Measurements from ENCODE around the gene DIPK1B. TPM values are rescaled to one million over a fixed set of nuclear protein-coding genes. Genes with fewer than 3 reads are reported as not detected.

The DIPK1B gene
- total and polyA plus RNA-seq, 7 experiments from 2014 or later = 0.11 to 1.6 (median 0.46) TPM; not detected in 2

DNA sequence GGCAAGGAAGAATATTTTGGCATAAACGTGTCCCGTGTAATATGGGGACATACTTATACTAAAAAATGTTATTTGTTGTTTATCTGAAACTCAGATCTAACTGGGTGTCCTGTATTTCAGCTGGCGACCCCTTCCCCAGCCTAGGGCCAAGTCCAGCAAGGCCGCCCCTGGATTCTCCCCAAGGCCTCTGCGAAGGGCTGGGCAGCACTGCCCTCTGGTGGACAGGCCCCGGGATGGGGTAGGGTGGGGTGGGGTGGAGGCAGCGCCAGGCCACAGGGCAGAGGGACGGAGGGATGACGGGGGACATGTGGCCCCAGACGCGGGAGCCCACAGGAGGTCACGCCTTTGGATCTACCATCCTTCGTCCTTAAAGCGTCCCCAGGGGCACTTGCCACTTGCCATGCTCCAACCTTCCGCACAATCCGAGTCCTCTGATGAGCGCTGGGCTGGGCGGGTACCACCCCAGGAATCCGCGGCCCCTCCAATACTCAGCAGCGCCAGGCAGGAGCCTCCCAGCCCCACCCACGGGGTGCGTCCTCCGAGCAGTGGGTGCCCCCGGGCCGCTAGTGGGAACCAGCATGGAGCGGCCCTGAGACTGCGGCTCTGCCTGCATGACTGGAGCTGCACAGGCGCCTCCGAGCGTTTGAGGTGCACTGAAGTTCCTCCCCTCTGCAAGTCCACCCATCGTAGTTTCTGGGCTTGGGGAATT, 18.1 kb upstream of the DIPK1B start:
- ChIA-PET CTCF (no interaction called here), POLR2A (interaction anchor here (0.5 kb wide), 1 partner anchor 554 kb away, joined by 4 read pairs; no protein-coding TSS in a partner anchor)
- Histone ChIP-seq H3K36me3 (ENCODE audit: control insufficient read depth in 2 of 3, insufficient read depth in 3 of 3, low read length in 3 of 3) (no peaks in the 10 kb centered on the region), H3K27me3 (ENCODE audit: control insufficient read depth in 2 of 2, insufficient read depth in 2 of 2, low read length in 2 of 2) (no peaks in the 10 kb centered on the region), H3K4me1 (ENCODE audit: control insufficient read depth in 2 of 2, insufficient read depth in 2 of 2, low read length in 2 of 2) (no peaks in the 10 kb centered on the region), H3K9me3 (ENCODE audit: control insufficient read depth in 2 of 3, low read length in 3 of 3) (no peaks in the 10 kb centered on the region), H3K27ac (ENCODE audit: low read depth, low read length) (no peak overlapping the region), H3K4me3 (ENCODE audit: low read length) (no peak overlapping the region)
- H3K27ac Mint-ChIP-seq = no peak overlapping the region
- H3K27me3 Mint-ChIP-seq = peaks cover 0 to 9% (median 5%) of the 10 kb centered on the region in 5 donors
- ATAC-seq (peak; percentile 70), DNase-seq (peak in 1 of 9 donors; percentile 53)
- no peaks in the 10 kb centered on the region for H3K9me3 Mint-ChIP-seq
- peaks cover 0 to 8% (median 0%) of the 10 kb centered on the region in 7 donors for H3K4me1 Mint-ChIP-seq
- H3K36me3 Mint-ChIP-seq = no peaks in the 10 kb centered on the region
- intact Hi-C loops (cut with micrococcal nuclease) = loop anchor here in 1 of 2 donors (1.0 kb wide), 1 partner anchor 209 kb away; no protein-coding TSS in a partner anchor
- H3K4me3 Mint-ChIP-seq = no peak overlapping the region

DNA sequence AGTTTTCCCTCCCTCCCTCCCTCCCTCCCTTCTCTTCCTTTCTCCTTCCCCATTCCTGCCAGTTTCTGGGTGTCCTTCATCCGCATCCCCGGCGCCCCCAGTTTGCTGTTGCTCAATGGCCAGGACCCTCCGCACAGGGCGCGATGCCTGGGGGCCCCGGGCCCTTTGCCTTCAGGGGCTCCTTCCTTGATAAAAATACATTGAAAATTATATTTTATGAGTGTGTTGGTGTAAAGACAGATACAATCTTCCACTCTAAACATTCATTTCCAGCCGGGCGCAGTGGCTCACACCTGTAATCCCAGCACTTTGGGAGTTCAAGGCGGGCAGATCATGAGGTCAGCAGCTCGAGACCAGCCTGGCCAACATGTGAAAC, 17.5 kb upstream of the DIPK1B start:
- CTCF ChIA-PET = no interaction called here
- H3K36me3 ChIP-seq (ENCODE audit: control insufficient read depth in 2 of 3, insufficient read depth in 3 of 3, low read length in 3 of 3) = no peaks in the 10 kb centered on the region
- no peak for ATAC-seq
- no peaks in the 10 kb centered on the region for H3K36me3 Mint-ChIP-seq
- no peaks in the 10 kb centered on the region for H3K9me3 ChIP-seq (ENCODE audit: control insufficient read depth in 2 of 3, low read length in 3 of 3)
- POLR2A ChIA-PET = no interaction called here
- DNase-seq = no peak
- H3K27ac Mint-ChIP-seq = no peak overlapping the region
- intact Hi-C loops (cut with micrococcal nuclease) = loop anchor here in 1 of 2 donors (1.0 kb wide), 1 partner anchor 210 kb away; no protein-coding TSS in a partner anchor
- H3K9me3 Mint-ChIP-seq = no peaks in the 10 kb centered on the region
- no peak overlapping the region for H3K4me3 ChIP-seq (ENCODE audit: low read length)
- peaks cover 0 to 9% (median 5%) of the 10 kb centered on the region in 5 donors for H3K27me3 Mint-ChIP-seq
- no peaks in the 10 kb centered on the region for H3K4me1 ChIP-seq (ENCODE audit: control insufficient read depth in 2 of 2, insufficient read depth in 2 of 2, low read length in 2 of 2)
- peaks cover 0 to 8% (median 0%) of the 10 kb centered on the region in 7 donors for H3K4me1 Mint-ChIP-seq
- H3K4me3 Mint-ChIP-seq = no peak overlapping the region
- H3K27ac ChIP-seq (ENCODE audit: low read depth, low read length) = no peak overlapping the region
- no peaks in the 10 kb centered on the region for H3K27me3 ChIP-seq (ENCODE audit: control insufficient read depth in 2 of 2, insufficient read depth in 2 of 2, low read length in 2 of 2)

DNA sequence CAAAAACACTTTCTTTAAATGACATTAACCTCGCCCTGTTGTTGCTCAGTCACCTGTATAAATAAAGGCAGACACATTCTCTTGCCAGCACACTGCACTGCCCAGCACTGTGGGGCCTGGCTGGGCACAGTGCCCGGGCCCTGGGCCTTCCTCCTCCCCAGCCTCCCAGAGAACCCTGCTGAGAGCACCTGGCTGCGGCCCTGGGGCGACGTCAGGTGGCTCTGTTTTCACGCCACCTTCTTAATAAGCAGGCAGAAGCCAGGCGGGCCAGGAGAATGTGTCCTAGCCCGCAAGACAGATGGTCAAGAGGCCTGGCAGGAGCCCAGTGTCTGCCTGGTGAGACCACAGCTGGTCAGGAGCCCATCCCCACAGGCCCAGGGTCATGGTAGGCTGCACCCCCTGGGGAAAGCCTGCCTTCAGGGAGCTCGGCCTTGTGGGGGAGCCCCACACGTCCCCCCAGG, 16.9 kb upstream of the DIPK1B start:
- no peak overlapping the region for H3K4me3 ChIP-seq (ENCODE audit: low read length)
- Mint-ChIP-seq H3K4me1 (peaks cover 0 to 11% (median 4%) of the 10 kb centered on the region in 7 donors), H3K27me3 (peaks cover 0 to 10% (median 5%) of the 10 kb centered on the region in 5 donors), H3K36me3 (no peaks in the 10 kb centered on the region), H3K27ac (no peak overlapping the region), H3K9me3 (peaks cover 0 to 2% (median 0%) of the 10 kb centered on the region in 11 donors), H3K4me3 (peak overlapping the region in 1 of 10 donors; percentile 38)
- no peaks in the 10 kb centered on the region for H3K9me3 ChIP-seq (ENCODE audit: control insufficient read depth in 2 of 3, low read length in 3 of 3)
- peaks cover 0 to 4% of the 10 kb centered on the region in 2 donors for H3K4me1 ChIP-seq (ENCODE audit: control insufficient read depth in 2 of 2, insufficient read depth in 2 of 2, low read length in 2 of 2)
- intact Hi-C loops (cut with micrococcal nuclease) = no loop called here
- H3K27ac ChIP-seq (ENCODE audit: low read depth, low read length) = no peak overlapping the region
- ATAC-seq (no peak), DNase-seq (no peak)
- ChIA-PET CTCF (no interaction called here), POLR2A (no interaction called here)
- no peaks in the 10 kb centered on the region for H3K36me3 ChIP-seq (ENCODE audit: control insufficient read depth in 2 of 3, insufficient read depth in 3 of 3, low read length in 3 of 3)
- no peaks in the 10 kb centered on the region for H3K27me3 ChIP-seq (ENCODE audit: control insufficient read depth in 2 of 2, insufficient read depth in 2 of 2, low read length in 2 of 2)

DNA sequence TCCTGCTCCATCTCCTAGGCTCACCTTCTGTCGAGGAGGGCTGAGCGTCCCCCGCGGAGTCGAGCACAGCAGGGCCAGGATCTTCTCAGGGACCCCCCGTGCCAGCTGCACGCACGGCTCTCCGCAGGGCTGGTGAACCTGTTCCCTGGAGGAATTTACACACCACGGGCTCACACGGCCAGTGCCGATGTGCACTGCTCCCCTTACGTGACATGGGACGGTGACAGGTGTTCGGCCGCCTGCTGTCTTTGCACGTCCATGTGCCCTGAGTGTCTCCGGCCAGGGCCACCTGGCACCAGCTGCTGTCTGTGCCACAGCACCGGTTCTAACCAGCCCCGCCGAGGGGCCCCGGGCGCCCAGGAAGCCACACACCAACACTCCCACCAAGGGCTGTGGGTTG, 16.4 kb upstream of the DIPK1B start:
- ChIA-PET CTCF (no interaction called here), POLR2A (no interaction called here)
- intact Hi-C loops (cut with micrococcal nuclease) = no loop called here
- ATAC-seq (no peak), DNase-seq (no peak)
- peaks cover 4 to 9% of the 10 kb centered on the region in 2 donors for H3K4me1 ChIP-seq (ENCODE audit: control insufficient read depth in 2 of 2, insufficient read depth in 2 of 2, low read length in 2 of 2)
- H3K27me3 ChIP-seq (ENCODE audit: control insufficient read depth in 2 of 2, insufficient read depth in 2 of 2, low read length in 2 of 2) = no peaks in the 10 kb centered on the region
- no peak overlapping the region for H3K4me3 ChIP-seq (ENCODE audit: low read length)
- H3K27me3 Mint-ChIP-seq = peaks cover 0 to 10% (median 5%) of the 10 kb centered on the region in 5 donors
- H3K27ac Mint-ChIP-seq = no peak overlapping the region
- H3K9me3 ChIP-seq (ENCODE audit: control insufficient read depth in 2 of 3, low read length in 3 of 3) = no peaks in the 10 kb centered on the region
- peaks cover 0 to 2% (median 0%) of the 10 kb centered on the region in 11 donors for H3K9me3 Mint-ChIP-seq
- no peaks in the 10 kb centered on the region for H3K36me3 Mint-ChIP-seq
- H3K36me3 ChIP-seq (ENCODE audit: control insufficient read depth in 2 of 3, insufficient read depth in 3 of 3, low read length in 3 of 3) = no peaks in the 10 kb centered on the region
- H3K4me1 Mint-ChIP-seq = peaks cover under 1 to 13% (median 7%) of the 10 kb centered on the region in 7 donors
- H3K4me3 Mint-ChIP-seq = no peak overlapping the region
- H3K27ac ChIP-seq (ENCODE audit: low read depth, low read length) = no peak overlapping the region

DNA sequence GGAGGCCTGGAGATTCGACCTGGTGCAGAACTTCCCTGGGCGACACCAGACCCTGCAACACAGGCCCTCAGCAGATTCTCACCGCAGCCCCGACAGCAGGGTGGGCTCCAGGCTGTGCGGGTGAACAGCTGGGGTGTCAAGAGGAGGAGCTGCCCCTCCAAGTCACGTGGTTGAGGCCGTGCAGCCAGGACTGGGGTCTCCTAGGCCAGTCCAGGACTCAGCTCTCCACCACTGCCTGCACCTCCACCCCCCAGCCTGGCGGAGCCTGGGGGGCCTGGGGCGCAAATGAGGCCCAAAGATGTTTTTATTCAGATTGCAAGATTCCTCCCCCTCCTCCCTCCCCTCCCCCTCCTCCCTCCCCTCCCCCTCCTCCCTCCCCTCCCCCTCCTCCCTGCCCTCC, 15.9 kb upstream of the DIPK1B start:
- no peak overlapping the region for H3K4me3 ChIP-seq (ENCODE audit: low read length)
- Mint-ChIP-seq H3K36me3 (no peaks in the 10 kb centered on the region), H3K9me3 (peaks cover 0 to 2% (median 0%) of the 10 kb centered on the region in 11 donors), H3K27ac (no peak overlapping the region), H3K4me3 (no peak overlapping the region), H3K4me1 (peaks cover 6 to 16% (median 12%) of the 10 kb centered on the region in 7 donors), H3K27me3 (peaks cover 0 to 11% (median 5%) of the 10 kb centered on the region in 5 donors)
- DNase-seq = no peak
- CTCF ChIA-PET = no interaction called here
- no peaks in the 10 kb centered on the region for H3K36me3 ChIP-seq (ENCODE audit: control insufficient read depth in 2 of 3, insufficient read depth in 3 of 3, low read length in 3 of 3)
- H3K4me1 ChIP-seq (ENCODE audit: control insufficient read depth in 2 of 2, insufficient read depth in 2 of 2, low read length in 2 of 2) = peaks cover 7 to 15% of the 10 kb centered on the region in 2 donors
- H3K9me3 ChIP-seq (ENCODE audit: control insufficient read depth in 2 of 3, low read length in 3 of 3) = no peaks in the 10 kb centered on the region
- ATAC-seq = no peak
- intact Hi-C loops (cut with micrococcal nuclease) = no loop called here
- no peaks in the 10 kb centered on the region for H3K27me3 ChIP-seq (ENCODE audit: control insufficient read depth in 2 of 2, insufficient read depth in 2 of 2, low read length in 2 of 2)
- H3K27ac ChIP-seq (ENCODE audit: low read depth, low read length) = no peak overlapping the region
- POLR2A ChIA-PET = no interaction called here

DNA sequence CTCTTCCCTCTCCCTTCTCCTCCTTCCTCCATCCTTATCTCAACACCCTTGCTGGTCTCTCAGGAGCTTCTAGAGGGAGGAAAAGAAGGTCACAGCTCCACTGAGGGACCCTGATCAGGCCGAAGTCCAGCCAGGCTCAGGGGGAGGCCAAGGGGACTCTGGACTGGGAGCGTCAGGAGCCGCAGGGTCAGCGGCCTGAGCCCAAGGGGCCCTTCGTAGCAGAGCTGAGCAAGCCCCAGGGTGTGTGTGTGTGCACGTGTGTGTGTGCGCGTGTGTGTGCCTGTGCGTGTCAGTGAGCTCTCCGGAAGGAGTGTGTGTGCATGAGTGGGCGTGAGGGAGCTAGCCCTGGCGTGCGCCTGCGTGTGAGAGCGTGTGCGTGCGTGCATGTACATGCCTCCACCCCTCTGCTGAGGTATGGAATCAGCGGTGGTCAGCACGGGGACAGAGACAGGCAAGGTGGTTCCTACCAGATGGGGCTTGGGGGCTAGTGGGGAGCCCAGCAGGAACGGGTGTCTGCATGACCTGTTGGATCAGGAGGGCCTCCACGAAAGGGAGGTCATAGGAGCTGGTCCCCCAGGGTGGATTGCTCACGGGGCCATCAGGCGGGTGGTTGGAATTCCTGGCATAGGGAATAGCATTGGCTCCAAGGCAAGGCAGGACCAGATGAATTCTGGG, 15.1 kb upstream of the DIPK1B start:
- intact Hi-C loops (cut with micrococcal nuclease) = no loop called here
- Histone ChIP-seq H3K4me3 (ENCODE audit: low read length) (no peak overlapping the region), H3K9me3 (ENCODE audit: control insufficient read depth in 2 of 3, low read length in 3 of 3) (no peaks in the 10 kb centered on the region), H3K4me1 (ENCODE audit: control insufficient read depth in 2 of 2, insufficient read depth in 2 of 2, low read length in 2 of 2) (peaks cover 7 to 17% of the 10 kb centered on the region in 2 donors), H3K27ac (ENCODE audit: low read depth, low read length) (no peak overlapping the region), H3K36me3 (ENCODE audit: control insufficient read depth in 2 of 3, insufficient read depth in 3 of 3, low read length in 3 of 3) (no peaks in the 10 kb centered on the region), H3K27me3 (ENCODE audit: control insufficient read depth in 2 of 2, insufficient read depth in 2 of 2, low read length in 2 of 2) (no peaks in the 10 kb centered on the region)
- peak overlapping the region in 1 of 10 donors; percentile 20 for H3K4me3 Mint-ChIP-seq
- no peaks in the 10 kb centered on the region for H3K36me3 Mint-ChIP-seq
- peaks cover 0 to 2% (median 0%) of the 10 kb centered on the region in 11 donors for H3K9me3 Mint-ChIP-seq
- H3K4me1 Mint-ChIP-seq = peaks cover 10 to 20% (median 14%) of the 10 kb centered on the region in 7 donors
- ChIA-PET CTCF (no interaction called here), POLR2A (interaction anchor here (5.2 kb wide), 1 partner anchor 31 kb away, joined by 19 read pairs; no protein-coding TSS in a partner anchor)
- ATAC-seq (no peak), DNase-seq (no peak)
- no peak overlapping the region for H3K27ac Mint-ChIP-seq
- H3K27me3 Mint-ChIP-seq = peaks cover 0 to 18% (median 5%) of the 10 kb centered on the region in 5 donors
